GM23338 (cell line): ENCODE data around the gene PRDM11.

Source experiments
- CTCF ChIP-seq, 2 experiments: fragments of 200-600 bp in 1 of 2; sonication (generic) in 1 of 2; conservative IDR thresholded peaks; 2 replicates each; pipeline versions ENCODE4 v1.5.1 to v1.6.1; 2016 to 2017; ENCODE audit warnings: antibody characterized with exemption in 2 of 2, low read depth in 2 of 2, mild to moderate bottlenecking in 2 of 2, moderate library complexity in 1 of 2
- EZH2 ChIP-seq: fragments of 200-600 bp; sonication (generic); IDR thresholded peaks from one replicate; pipeline ENCODE4 v1.8.0; 2017; ENCODE audit warnings: antibody characterized with exemption, mild to moderate bottlenecking, low read depth; ENCODE audit not compliant: unreplicated experiment
- EZH2phosphoT487 ChIP-seq: fragments of 200-600 bp; sonication (generic); IDR thresholded peaks from one replicate; pipeline ENCODE4 v1.8.1; 2018; ENCODE audit warnings: antibody characterized with exemption; ENCODE audit not compliant: unreplicated experiment
- NANOG ChIP-seq: IDR thresholded peaks from 2 replicates; pipeline ENCODE4 v1.6.1; 2016; ENCODE audit warnings: antibody characterized with exemption, borderline replicate concordance
- POLR2AphosphoS5 ChIP-seq: IDR thresholded peaks from 2 replicates; pipeline ENCODE4 v1.6.1; 2016; ENCODE audit warnings: antibody characterized with exemption, low read depth

DNA sequence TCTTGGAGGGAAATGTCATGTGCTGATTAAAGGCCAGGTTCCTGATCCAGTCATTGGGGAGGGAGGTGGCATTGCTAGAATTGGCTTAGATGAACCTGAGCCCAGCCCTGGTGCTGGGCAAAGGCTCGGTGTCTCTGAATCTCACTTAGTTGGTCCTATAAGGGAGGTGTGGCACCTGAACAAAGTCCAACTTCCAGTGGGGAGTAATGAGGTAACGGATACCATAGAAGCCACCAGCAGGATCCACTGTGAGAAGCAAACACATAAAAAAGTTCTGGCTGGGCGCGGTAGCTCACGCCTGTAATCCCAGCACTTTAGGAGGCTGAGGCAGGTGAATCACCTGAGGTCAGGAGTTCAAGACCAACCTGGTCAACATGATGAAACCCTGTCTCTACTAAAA is 26.6 kb downstream of the PRDM11 start:
- TF ChIP-seq EZH2 = no peak
- TF ChIP-seq CTCF (conservative IDR thresholded peaks at IDR 0.05; ENCODE audit: low read depth in 2 of 2) = no peak
- TF ChIP-seq NANOG = no peak
- TF ChIP-seq POLR2AphosphoS5 = no peak
- TF ChIP-seq EZH2phosphoT487 = no peak
